GM13976 (cell line): ENCODE data around the gene CBLC.

ENCODE experiments used
- DNase-seq: peaks from one replicate; pipeline ENCODE4 v3.0.0; 2012; ENCODE audit warnings: low spot score
- CTCF ChIP-seq: IDR thresholded peaks from 2 replicates; pipeline ENCODE4 v1.5.1; 2012; ENCODE audit warnings: borderline replicate concordance, mild to moderate bottlenecking; ENCODE audit not compliant: insufficient read depth; ENCODE audit errors: extremely low read depth, missing control alignments, control extremely low read depth
- in situ Hi-C: fragments of 300-500 bp; cut with MboI; formaldehyde crosslinking; loops from one replicate; pipeline ENCODE4 v1.12.0; 2022; ENCODE audit warnings: low sequenced_read_pairs, mixed read lengths, inconsistent platforms; ENCODE audit not compliant: unreplicated experiment

Gene CBLC

GRCh38 chr19:44741258-44741731 lies 36.4 kb upstream of the CBLC start:
- TF ChIP-seq CTCF = no peak
- DNase-seq = no peak
- in situ Hi-C loops = no loop called here

GRCh38 chr19:44741841-44742329 lies 35.8 kb upstream of the CBLC start:
- in situ Hi-C loops = no loop called here
- DNase-seq = no peak
- no peak for TF ChIP-seq CTCF

GRCh38 chr19:44742330-44743061 lies 35.2 kb upstream of the CBLC start:
- TF ChIP-seq CTCF = no peak
- in situ Hi-C loops = no loop called here
- no peak for DNase-seq

- no peak for TF ChIP-seq CTCF
- in situ Hi-C loops = no loop called here
- DNase-seq = no peak
Observed at GRCh38 chr19:44744871-44745332, 32.8 kb upstream of the CBLC start.

- no peak for DNase-seq
- in situ Hi-C loops = no loop called here
- TF ChIP-seq CTCF = no peak
Observed at GRCh38 chr19:44745341-44745831, 32.3 kb upstream of the CBLC start.

GRCh38 chr19:44745887-44746600 lies 31.6 kb upstream of the CBLC start:
- in situ Hi-C loops = no loop called here
- no peak for DNase-seq
- TF ChIP-seq CTCF = no peak
